GM12878 (cell line): ENCODE measurements around the gene CR1. TPM values are rescaled to one million over a fixed set of nuclear protein-coding genes. Genes with fewer than 3 reads are reported as not detected.

Experiments used
- ATAC-seq: fragments of 200-7000 bp; cut with Tn5 transposase; 3 replicates; pipeline ENCODE4 v1.9.1; 2020; ENCODE audit warnings: mild to moderate bottlenecking, moderate library complexity
- BruUV-seq: library from RNA; stranded (reverse); fragments of 400-500 nt; replicated peaks from 2 replicates; lab custom pipeline; 2021; lab: Mats Ljungman, UMichigan
- CTCF ChIA-PET: fragments of 300-600 bp; sonication (Branson Sonifier 250); formaldehyde crosslinking; extraction: SDS; loops from one replicate; lab custom pipeline; 2021; ENCODE audit warnings: inconsistent platforms; lab: Yijun Ruan, JAX
- POLR2A ChIA-PET: fragments of 350-600 bp; formaldehyde crosslinking; extraction: SDS; loops from one replicate; lab custom pipeline; 2021; ENCODE audit warnings: inconsistent platforms; lab: Charles Lee
- RAD21 ChIA-PET: fragments of 300-600 bp; sonication (Branson Sonifier 250); formaldehyde crosslinking; loops from one replicate; lab custom pipeline; 2023; ENCODE audit warnings: antibody characterized with exemption; ENCODE audit not compliant: unreplicated experiment; lab: Charles Lee
- SMC1A ChIA-PET: fragments of 300-600 bp; sonication (Branson Sonifier 250); formaldehyde crosslinking; loops from one replicate; lab custom pipeline; 2023; ENCODE audit not compliant: unreplicated experiment, uncharacterized antibody; lab: Charles Lee
- DNase-seq: peaks from one replicate; pipeline ENCODE4 v3.0.0-alpha.2; 2011; ENCODE audit warnings: low read depth, low spot score
- FAIRE-seq: peaks from 3 replicates; lab custom pipeline; 2011; peaks lifted over from hg19 to GRCh38; lab: Jason Lieb, UNC
- H2AFZ ChIP-seq: 2 replicates; pipeline ENCODE4 v1.6.0; 2011; ENCODE audit warnings: low read depth, low read length, control low read depth; ENCODE audit not compliant: control insufficient read depth
- H3K27ac ChIP-seq: 2 replicates; pipeline ENCODE4 v1.5.1; 2011; ENCODE audit warnings: control low read depth; ENCODE audit not compliant: control insufficient read depth, insufficient read depth
- H3K27me3 ChIP-seq, 2 experiments: replicated peaks in 1 of 2; 2 replicates each; pipeline versions ENCODE4 v1.6.0 to v1.6.1; 2011; ENCODE audit warnings: low read length in 1 of 2; ENCODE audit not compliant: control insufficient read depth in 2 of 2, insufficient read depth in 2 of 2
- H3K36me3 ChIP-seq, 2 experiments: 2 replicates each; pipeline ENCODE4 v1.5.1; 2011; ENCODE audit warnings: low read length in 1 of 2; ENCODE audit not compliant: control insufficient read depth in 2 of 2, insufficient read depth in 2 of 2
- H3K4me1 ChIP-seq: 2 replicates; pipeline ENCODE4 v1.6.1; 2011; ENCODE audit warnings: mild to moderate bottlenecking, low read length, moderate library complexity, mixed read lengths; ENCODE audit not compliant: control insufficient read depth, insufficient read depth
- H3K4me2 ChIP-seq: 2 replicates; pipeline ENCODE4 v1.6.0; 2011; ENCODE audit warnings: control low read depth; ENCODE audit not compliant: control insufficient read depth, insufficient read depth
- H3K4me3 ChIP-seq: fragments of 200-600 bp; sonication (generic); 2 replicates; pipeline ENCODE4 v1.5.1; 2016
- H3K79me2 ChIP-seq: 2 replicates; pipeline ENCODE4 v1.6.0; 2011; ENCODE audit warnings: low read length; ENCODE audit not compliant: control insufficient read depth, insufficient read depth
- H3K9ac ChIP-seq: 2 replicates; pipeline ENCODE4 v1.8.0; 2011; ENCODE audit warnings: low read length, control low read depth, mixed read lengths; ENCODE audit not compliant: control insufficient read depth, insufficient read depth
- H3K9me3 ChIP-seq: replicated peaks from 3 replicates; pipeline ENCODE4 v1.5.1; 2011; ENCODE audit warnings: mild to moderate bottlenecking, low read length; ENCODE audit not compliant: control insufficient read depth, insufficient read depth
- H4K20me1 ChIP-seq: 2 replicates; pipeline ENCODE4 v1.6.0; 2011; ENCODE audit not compliant: control insufficient read depth, insufficient read depth
- CHD4 ChIP-seq: fragments of 200-600 bp; sonication (generic); IDR thresholded peaks from 2 replicates; pipeline ENCODE4 v1.6.1; 2016; ENCODE audit warnings: mild to moderate bottlenecking
- HDAC2 ChIP-seq: fragments of 200-600 bp; sonication (generic); IDR thresholded peaks from 2 replicates; pipeline ENCODE4 v1.6.1; 2017
- IRF4 ChIP-seq: IDR thresholded peaks from 2 replicates; pipeline ENCODE4 v1.6.1; 2011; ENCODE audit warnings: low read depth, low read length
- LARP7 ChIP-seq: fragments of 450-650 bp; IDR thresholded peaks from 2 replicates; pipeline ENCODE4 v1.6.1; 2017; ENCODE audit warnings: mild to moderate bottlenecking
- MEF2B ChIP-seq: fragments of 450-650 bp; IDR thresholded peaks from 2 replicates; pipeline ENCODE4 v1.6.1; 2018; ENCODE audit warnings: mild to moderate bottlenecking, moderate library complexity; ENCODE audit not compliant: partially characterized antibody, poor library complexity, severe bottlenecking
- NKRF ChIP-seq: fragments of 450-650 bp; conservative IDR thresholded peaks from 2 replicates; pipeline ENCODE4 v1.6.1; 2017; ENCODE audit warnings: mild to moderate bottlenecking, moderate library complexity
- SMC3 ChIP-seq: IDR thresholded peaks from 2 replicates; pipeline ENCODE4 v1.6.1; 2011; ENCODE audit warnings: low read length, improper control_type of control experiment, borderline replicate concordance
- TAF1 ChIP-seq: IDR thresholded peaks from 2 replicates; pipeline ENCODE4 v1.6.1; 2011; ENCODE audit warnings: mild to moderate bottlenecking, low read depth, low read length, borderline replicate concordance
- ZBTB4 ChIP-seq: fragments of 450-650 bp; formaldehyde crosslinking; IDR thresholded peaks from 2 replicates; pipeline ENCODE4 v1.4.0; 2022; ENCODE audit warnings: mild to moderate bottlenecking, moderate library complexity
- ZNF622 ChIP-seq: fragments of 450-650 bp; IDR thresholded peaks from 2 replicates; pipeline ENCODE4 v1.6.1; 2017; ENCODE audit warnings: mild to moderate bottlenecking, inconsistent platforms
- in situ Hi-C: fragments of 300-500 bp; cut with MboI; formaldehyde crosslinking; loops from 9 replicates; pipeline ENCODE4 v1.14.3; 2018; ENCODE audit warnings: mixed read lengths
- intact Hi-C: fragments of 100-400 bp; cut with micrococcal nuclease; formaldehyde crosslinking; loops from one replicate; pipeline ENCODE4 v1.14.2; 2022; ENCODE audit not compliant: unreplicated experiment
- polyA plus RNA-seq, 11 experiments: library from polyadenylated mRNA; depleted of rRNA in 4 of 11; unstranded in 6 of 11; stranded (reverse) in 5 of 11; fragments of >200 nt; fragmentation: Nextera tagmentation in 4 of 11; fragmentation: Illumina TruSeq in 1 of 11; extraction: Ambion mirVana in 4 of 11; extraction: Trizol in 1 of 11; gene quantifications; 1 replicate in 1 of 11; 2 replicates in 10 of 11; pipeline versions ENCODE4 v1.2.1 to v1.2.3, GENCODE V29; 2011 to 2016; ENCODE audit warnings: inconsistent platforms in 2 of 11, missing spikeins in 2 of 11, low read depth in 1 of 11
- total RNA-seq, 4 experiments: library from RNA; depleted of rRNA in 3 of 4; stranded (reverse); fragments of >200 nt in 3 of 4; fragmentation: Illumina TruSeq in 1 of 4; extraction: Trizol in 1 of 4; gene quantifications; 2 replicates each; pipeline versions ENCODE4 v1.2.1 to v1.2.3, GENCODE V29; 2013 to 2021
- TF ChIP-seq, protein P1 (sequence below): fragments of 450-650 bp; IDR thresholded peaks from 2 replicates; pipeline ENCODE4 v1.6.1; 2014; ENCODE audit warnings: mild to moderate bottlenecking
- TF ChIP-seq, protein P2 (sequence below): fragments of 450-650 bp; IDR thresholded peaks from 2 replicates; pipeline ENCODE4 v1.6.1; 2017; ENCODE audit warnings: mild to moderate bottlenecking, moderate library complexity

The CR1 gene
- total and polyA plus RNA-seq, 10 of the 15 experiments (the other 5 are each of a cell fraction or from before 2014, with no cell fraction given): 0.30 to 8.0 (median 4.3) TPM

DNA sequence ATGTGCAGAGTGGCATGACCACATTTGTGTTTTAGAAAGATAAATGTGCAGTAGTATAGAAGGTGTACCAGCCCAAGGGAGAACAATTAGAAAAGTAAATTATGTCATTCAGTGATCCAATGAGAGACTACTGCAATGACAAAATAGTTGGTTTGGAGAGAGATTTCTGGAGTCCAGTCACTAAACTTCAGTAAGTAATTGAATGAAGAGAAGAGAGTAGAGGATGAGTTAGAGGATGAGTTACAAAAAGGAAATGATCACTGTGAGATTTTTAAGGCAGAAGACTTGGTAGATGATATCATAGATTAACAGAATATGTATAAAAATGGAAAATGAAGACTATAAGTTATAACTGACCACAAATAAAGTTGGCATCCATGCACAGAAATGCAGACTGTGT is 33.4 kb upstream of the CR1 start (continued):
- no peak for TF ChIP-seq ZBTB4
- TF ChIP-seq IRF4: no peak
- TF ChIP-seq SMC3: no peak

- CTCF ChIA-PET: interaction anchor here (1.3 kb wide), 1 partner anchor 54 kb away, joined by 4 read pairs; no protein-coding TSS in a partner anchor
- Histone ChIP-seq H3K27ac (no peak overlapping the region), H3K9me3 (no peaks in the 10 kb centered on the region), H3K4me2 (no peak overlapping the region), H3K79me2 (peaks cover 13% of the 10 kb centered on the region), H4K20me1 (no peaks in the 10 kb centered on the region), H3K9ac (no peak overlapping the region), H3K36me3 (no peaks in the 10 kb centered on the region), H3K4me3 (no peak overlapping the region), H3K4me1 (no peaks in the 10 kb centered on the region), H2AFZ (no peak overlapping the region), H3K27me3 (no peaks in the 10 kb centered on the region)
- no peak for DNase-seq
- SMC1A ChIA-PET: interaction anchor here (0.6 kb wide), 1 partner anchor 1025 kb away, joined by 3 read pairs; no protein-coding TSS in a partner anchor
- in situ Hi-C loops: no loop called here
- RAD21 ChIA-PET: no interaction called here
- no peak for ATAC-seq
- BruUV-seq: no TSS peak
- no peak for FAIRE-seq
- intact Hi-C loops: no loop called here
- POLR2A ChIA-PET: no interaction called here
- TF ChIP-seq MEF2B: no peak
- no peak for TF ChIP-seq ZNF622
- no peak for TF ChIP-seq CHD4
- TF ChIP-seq TAF1: no peak
- no peak for TF ChIP-seq LARP7
- TF ChIP-seq NKRF: no peak
- TF ChIP-seq, protein P1, sequence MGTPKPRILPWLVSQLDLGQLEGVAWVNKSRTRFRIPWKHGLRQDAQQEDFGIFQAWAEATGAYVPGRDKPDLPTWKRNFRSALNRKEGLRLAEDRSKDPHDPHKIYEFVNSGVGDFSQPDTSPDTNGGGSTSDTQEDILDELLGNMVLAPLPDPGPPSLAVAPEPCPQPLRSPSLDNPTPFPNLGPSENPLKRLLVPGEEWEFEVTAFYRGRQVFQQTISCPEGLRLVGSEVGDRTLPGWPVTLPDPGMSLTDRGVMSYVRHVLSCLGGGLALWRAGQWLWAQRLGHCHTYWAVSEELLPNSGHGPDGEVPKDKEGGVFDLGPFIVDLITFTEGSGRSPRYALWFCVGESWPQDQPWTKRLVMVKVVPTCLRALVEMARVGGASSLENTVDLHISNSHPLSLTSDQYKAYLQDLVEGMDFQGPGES: no peak
- TF ChIP-seq, protein P2, sequence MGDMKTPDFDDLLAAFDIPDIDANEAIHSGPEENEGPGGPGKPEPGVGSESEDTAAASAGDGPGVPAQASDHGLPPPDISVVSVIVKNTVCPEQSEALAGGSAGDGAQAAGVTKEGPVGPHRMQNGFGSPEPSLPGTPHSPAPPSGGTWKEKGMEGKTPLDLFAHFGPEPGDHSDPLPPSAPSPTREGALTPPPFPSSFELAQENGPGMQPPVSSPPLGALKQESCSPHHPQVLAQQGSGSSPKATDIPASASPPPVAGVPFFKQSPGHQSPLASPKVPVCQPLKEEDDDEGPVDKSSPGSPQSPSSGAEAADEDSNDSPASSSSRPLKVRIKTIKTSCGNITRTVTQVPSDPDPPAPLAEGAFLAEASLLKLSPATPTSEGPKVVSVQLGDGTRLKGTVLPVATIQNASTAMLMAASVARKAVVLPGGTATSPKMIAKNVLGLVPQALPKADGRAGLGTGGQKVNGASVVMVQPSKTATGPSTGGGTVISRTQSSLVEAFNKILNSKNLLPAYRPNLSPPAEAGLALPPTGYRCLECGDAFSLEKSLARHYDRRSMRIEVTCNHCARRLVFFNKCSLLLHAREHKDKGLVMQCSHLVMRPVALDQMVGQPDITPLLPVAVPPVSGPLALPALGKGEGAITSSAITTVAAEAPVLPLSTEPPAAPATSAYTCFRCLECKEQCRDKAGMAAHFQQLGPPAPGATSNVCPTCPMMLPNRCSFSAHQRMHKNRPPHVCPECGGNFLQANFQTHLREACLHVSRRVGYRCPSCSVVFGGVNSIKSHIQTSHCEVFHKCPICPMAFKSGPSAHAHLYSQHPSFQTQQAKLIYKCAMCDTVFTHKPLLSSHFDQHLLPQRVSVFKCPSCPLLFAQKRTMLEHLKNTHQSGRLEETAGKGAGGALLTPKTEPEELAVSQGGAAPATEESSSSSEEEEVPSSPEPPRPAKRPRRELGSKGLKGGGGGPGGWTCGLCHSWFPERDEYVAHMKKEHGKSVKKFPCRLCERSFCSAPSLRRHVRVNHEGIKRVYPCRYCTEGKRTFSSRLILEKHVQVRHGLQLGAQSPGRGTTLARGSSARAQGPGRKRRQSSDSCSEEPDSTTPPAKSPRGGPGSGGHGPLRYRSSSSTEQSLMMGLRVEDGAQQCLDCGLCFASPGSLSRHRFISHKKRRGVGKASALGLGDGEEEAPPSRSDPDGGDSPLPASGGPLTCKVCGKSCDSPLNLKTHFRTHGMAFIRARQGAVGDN: no peak
- TF ChIP-seq HDAC2: no peak
These were observed 32.9 kb upstream of the CR1 start for GRCh38 chr1:207463021-207463420.
